ENCODE data around the gene UCP1.

- TF ChIP-seq SUZ12 (IDR thresholded peaks at IDR 0.05), result no peak
- no peak for TF ChIP-seq SP1 (IDR thresholded peaks at IDR 0.05)
- no peak for TF ChIP-seq NFRKB (IDR thresholded peaks at IDR 0.05)
These were observed 10.8 kb downstream of the UCP1 start for GRCh38 chr4:140557831-140558435.
